ENCODE data around the gene NFX1.
A peak's percentile ranks its signal among the peaks of the same experiment; 100 is the strongest.

NFX1 gene

DNA sequence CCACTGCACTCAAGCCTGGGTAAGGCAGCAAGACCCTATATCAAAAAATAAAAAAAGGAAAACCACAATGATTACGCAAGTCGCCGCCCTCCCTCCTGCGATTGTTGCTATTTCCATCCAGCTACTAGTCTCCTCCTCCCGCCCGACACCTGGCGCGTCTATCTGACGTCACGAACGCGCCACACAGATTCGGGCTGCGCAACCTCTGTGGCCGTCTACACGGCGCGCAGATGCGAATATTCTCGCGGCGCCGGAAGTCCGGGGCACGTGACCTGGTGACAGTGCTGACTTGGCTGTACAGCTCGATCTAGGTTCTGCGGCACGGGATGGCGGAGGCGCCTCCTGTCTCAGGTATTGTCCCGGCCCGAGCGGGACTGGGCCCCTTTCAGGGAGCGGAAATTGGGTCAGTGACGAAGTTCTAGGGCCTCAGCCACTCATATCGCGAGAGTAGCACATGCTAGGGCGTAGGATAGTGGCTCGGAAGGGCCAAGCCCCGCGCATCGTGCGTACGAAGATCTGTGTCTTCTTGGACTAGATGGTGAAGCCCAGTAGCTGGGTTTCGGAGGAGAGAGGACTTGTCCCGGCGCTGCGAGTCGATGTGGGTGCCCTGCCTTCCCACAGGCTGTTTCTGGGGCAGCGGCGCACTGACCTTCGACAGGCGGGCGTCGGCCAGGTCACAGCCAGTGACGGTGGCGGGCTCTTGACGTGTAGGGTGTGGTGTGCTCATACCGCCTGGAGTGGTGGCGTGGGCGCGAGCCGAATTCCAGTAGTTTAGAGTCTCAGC lies at the start of gene NFX1:
Gene NFX1 (plus strand): TSS at position 270 of the 784 bp plus-strand sequence. CDS start 57 bp downstream, at position 327.
- DNase-seq, result peak; percentile 94 to 98

- no peak for DNase-seq
These were observed 49.0 kb upstream of the NFX1 start for GRCh38 chr9:33241298-33241697.

DNA sequence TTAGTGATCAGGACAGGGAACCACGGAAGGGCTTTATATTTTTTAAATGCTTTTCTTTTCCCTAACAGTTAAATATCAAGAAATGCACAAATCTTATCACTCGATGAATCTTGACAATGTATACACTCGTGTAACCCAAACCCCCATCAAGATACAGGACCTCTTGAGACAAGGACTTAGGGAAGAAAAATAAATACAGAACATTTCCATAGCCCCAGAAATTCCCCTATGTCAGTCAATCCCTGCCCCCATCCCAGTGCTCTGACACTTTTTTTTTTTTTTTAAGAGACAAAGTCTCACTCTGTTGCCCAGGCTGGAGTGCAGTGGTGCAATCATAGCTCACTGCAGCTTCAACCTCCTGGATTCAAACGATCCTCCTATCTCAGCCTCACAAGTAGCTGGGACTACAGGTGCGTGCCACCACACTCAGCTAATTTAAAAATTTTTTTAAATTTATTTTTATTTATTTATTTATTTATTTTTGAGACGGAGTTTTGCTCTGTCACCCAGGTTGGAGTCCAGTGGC lies 47.6 kb upstream of the NFX1 start:
- DNase-seq, result no peak

- DNase-seq, result no peak
These were observed 46.1 kb upstream of the NFX1 start for GRCh38 chr9:33244137-33244784.

DNA sequence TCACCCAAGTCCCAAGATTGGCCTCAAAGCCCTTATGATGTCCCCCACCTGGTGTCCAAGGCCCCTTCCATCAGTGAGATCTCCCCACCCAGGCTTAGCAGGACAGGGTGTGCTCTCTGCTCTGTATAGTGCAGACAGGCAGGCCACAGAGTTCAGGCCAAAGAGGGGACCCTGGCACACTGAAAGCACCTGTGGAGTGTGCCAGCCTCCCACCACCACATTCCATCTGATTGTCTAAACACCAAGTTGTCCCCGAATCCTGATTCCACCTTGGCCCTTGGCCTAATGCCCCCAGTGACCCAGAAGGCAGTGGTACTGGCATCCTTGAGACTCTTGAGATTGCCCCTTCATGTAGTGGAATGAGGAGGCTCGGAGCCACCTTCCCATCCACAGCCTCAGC lies 45.0 kb upstream of the NFX1 start:
- no peak for DNase-seq

GRCh38 chr9:33246269-33246860 lies 44.0 kb upstream of the NFX1 start:
- DNase-seq, result no peak

GRCh38 chr9:33248606-33249005 lies 41.7 kb upstream of the NFX1 start:
- no peak for DNase-seq

GRCh38 chr9:33249087-33249658 lies 41.1 kb upstream of the NFX1 start:
- no peak for DNase-seq

DNA sequence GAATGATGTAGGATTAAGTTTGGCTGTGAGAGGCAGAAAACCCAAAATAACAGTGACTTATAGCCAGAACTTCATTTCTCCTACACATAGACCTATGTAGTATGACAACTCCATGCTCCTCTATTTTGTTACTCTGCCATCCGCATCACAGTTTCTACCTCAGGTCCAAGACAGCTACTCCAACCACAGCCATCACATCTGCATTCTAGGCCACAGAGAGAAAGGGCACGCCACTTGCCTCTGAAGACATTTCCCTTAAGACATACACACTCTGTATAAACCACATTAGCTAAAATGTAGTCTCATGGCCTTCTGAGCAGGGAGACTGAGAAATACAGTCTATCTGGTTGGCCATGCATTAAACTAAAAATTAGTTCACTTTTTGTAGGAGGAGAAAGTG lies 40.3 kb upstream of the NFX1 start:
- no peak for DNase-seq

GRCh38 chr9:33250458-33250995 lies 39.8 kb upstream of the NFX1 start:
- DNase-seq, result no peak

DNA sequence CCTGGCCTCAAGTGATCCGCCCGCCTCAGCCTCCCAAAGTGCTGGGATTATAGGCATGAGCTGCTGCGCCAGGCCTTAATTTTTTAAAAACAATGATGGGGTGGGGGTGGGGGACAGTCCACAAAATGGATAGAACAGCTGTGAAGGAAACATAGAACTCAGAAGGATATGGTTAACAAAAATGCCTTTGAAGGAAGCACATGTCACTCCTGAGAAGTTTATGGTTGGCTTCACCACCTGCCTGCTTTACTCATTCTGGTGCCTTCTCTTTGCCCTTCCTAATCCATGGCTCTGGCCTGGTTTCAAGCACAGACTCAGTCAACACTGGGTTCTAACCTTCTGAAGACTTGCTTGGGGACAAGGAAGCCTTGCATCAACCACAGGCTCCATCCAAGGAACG lies 36.1 kb upstream of the NFX1 start:
- no peak for DNase-seq

GRCh38 chr9:33255014-33255413 lies 35.3 kb upstream of the NFX1 start:
- no peak for DNase-seq

GRCh38 chr9:33255471-33255870 lies 34.8 kb upstream of the NFX1 start:
- no peak for DNase-seq

DNA sequence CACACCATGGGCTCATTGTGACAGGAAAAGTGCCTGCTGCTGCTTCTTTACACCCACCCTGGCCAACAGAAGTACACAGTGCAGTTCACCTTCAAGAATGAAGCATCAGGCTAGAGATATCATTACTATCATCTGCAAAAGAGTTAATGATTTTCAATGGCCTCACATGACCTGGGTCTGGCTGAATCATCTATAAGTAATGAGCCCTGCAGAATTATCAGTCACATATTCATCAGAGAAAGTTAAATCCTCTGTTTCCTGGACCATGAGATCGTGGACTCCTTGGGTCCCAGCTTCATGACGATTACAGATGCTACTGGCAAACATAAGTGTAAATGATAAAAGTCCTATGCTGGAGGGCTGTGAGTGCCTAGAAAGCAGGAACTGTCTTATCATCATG lies 34.1 kb upstream of the NFX1 start:
- no peak for DNase-seq

GRCh38 chr9:33257276-33257675 lies 33.0 kb upstream of the NFX1 start:
- no peak for DNase-seq

DNA sequence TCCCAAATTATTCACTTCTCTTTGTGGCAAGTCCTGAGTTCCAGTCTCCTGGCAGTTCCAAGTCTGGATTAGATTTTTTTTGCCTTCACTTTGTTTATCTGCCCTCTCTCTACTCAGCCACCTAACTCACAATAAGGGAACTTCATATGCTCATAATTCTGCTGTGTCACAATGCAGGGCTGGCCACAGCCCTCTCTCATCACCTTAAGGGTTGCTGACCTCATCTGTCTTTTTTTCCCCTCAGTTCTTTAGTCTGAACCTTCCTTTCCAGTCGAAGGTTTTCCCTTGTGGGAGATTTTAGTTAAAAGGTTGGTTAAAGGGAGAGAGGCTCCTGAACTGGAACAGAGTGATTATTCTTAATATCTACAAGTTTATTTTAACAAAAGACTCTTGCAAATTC lies 29.9 kb upstream of the NFX1 start:
- DNase-seq, result no peak

DNA sequence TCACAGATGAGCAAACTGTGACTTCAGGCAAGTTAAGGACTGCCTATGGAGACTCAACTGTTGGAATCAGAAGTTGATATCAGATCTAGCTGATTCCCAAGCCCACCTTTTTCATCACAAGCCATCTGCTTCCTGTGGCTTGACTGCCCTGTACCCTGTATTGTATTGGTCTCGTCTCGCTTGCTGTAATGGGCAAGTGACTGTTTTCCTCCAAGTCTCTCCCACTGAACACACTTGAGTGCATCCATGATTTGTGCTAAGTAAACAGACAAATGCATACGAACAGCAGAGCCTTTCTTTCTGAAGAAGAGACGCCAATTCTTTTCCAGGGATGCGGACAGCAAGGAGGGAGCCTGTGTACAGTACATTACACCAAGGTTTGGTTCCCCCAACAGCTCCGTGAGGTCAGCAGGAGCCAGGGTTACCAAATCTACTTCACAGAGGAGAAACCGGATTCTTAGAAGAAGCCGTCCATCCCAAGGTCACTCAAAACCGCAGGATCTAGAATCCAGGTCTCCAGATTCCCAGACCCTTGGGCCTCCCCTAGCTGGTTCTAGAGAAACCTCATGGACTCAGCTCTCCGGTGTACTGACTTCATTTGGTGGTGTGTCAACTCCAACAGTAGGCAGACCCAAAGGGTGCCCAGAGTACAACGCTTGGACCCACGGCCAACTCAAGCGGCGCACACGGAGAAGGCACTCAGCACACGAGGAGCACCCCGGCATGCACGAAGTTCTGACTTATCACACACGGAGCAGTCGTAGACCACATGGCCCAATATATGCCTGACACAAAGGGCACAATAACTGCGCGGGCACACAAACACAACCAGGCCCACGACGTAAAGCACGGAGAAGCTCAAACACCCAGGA lies 26.9 kb upstream of the NFX1 start:
- DNase-seq, result peak; percentile 23 to 51

DNA sequence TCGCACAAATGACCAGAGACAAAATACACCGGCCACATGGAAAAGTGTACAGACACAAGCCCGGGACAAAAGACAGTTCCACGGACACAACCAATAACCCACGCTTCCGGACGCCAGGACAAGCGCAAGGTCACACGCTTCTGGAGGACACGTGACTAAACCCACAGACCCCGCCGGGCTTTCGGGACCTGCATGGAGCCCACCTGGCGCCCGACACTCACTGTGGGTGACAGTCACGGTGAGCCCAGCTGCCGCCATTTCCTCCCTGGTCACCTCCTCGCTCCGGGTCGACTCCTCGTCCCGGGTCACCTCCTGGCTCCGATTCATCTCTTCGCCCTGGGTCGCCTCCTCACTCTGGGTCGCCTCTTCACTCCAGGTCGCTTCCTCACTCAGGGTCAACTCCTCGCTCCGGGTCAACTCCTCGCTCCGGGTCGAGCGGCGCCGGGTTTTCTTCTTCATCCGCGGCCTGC lies 26.3 kb upstream of the NFX1 start:
- DNase-seq, result peak in 1 of 2 experiments; percentile 60

GRCh38 chr9:33264473-33265177 lies 25.7 kb upstream of the NFX1 start, which contains the start of the genes BAG1 and CHMP5:
TSS of gene BAG1 (minus strand) at chr9:33264708.
TSS of gene CHMP5 (plus strand) at chr9:33265049. CDS start at chr9:33265079, 30 bp downstream.
- peak; percentile 96 to 99 for DNase-seq

DNA sequence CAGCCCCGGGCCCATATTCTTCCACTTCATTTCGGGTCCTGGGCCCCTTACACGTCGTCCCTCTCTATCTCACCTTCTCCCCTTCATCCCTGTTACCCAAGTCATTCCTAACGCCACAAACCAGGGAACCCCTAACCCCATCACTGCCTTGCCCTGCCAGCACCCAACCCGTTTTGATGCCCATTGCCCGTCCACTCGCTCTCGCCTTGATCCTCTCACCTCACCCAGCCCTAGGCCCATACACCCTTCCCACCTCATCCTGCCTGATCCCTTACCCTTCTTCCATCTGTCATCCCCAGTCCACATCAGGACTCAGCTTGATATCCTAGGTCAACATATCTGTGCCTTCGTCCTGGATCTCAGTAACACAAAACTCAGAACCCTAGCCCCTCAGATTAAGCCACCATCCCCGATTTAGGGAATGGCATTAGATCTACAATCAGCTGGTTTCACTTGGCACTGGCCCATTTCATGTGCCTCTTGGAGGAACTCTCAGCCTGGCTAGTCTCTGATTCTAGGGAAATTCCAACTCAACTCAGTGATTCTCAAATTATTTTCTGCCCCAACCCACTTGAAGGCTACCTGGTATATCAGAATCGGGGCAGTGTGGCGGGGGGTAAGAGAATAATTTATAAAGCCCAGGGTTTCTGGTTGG lies 25.0 kb upstream of the NFX1 start:
- no peak for DNase-seq

All from NCI-H526 (cell line).